ENCODE data around the gene TBL1XR1. TPM values are rescaled to one million over a fixed set of nuclear protein-coding genes. Genes with fewer than 3 reads are reported as not detected.

TBL1XR1 gene
- total and polyA plus RNA-seq, 2 of the 13 experiments (the other 11 are each of a cell fraction or from before 2014, with no cell fraction given): 57.7 to 62.5 TPM

- TF ChIP-seq ZC3H4 (CRISPR knock-in tag; IDR thresholded peaks at IDR 0.05; ENCODE audit: borderline replicate concordance) (no peak), SRSF4 (IDR thresholded peaks at IDR 0.05; ENCODE audit: low read depth, low read length, poor library complexity, severe bottlenecking) (no peak)
- TF ChIP-seq, protein P1, sequence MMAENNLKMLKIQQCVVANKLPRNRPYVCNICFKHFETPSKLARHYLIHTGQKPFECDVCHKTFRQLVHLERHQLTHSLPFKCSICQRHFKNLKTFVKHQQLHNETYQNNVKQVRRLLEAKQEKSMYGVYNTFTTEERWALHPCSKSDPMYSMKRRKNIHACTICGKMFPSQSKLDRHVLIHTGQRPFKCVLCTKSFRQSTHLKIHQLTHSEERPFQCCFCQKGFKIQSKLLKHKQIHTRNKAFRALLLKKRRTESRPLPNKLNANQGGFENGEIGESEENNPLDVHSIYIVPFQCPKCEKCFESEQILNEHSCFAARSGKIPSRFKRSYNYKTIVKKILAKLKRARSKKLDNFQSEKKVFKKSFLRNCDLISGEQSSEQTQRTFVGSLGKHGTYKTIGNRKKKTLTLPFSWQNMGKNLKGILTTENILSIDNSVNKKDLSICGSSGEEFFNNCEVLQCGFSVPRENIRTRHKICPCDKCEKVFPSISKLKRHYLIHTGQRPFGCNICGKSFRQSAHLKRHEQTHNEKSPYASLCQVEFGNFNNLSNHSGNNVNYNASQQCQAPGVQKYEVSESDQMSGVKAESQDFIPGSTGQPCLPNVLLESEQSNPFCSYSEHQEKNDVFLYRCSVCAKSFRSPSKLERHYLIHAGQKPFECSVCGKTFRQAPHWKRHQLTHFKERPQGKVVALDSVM (CRISPR knock-in tag; IDR thresholded peaks at IDR 0.05): no peak
- TF ChIP-seq, protein P2, sequence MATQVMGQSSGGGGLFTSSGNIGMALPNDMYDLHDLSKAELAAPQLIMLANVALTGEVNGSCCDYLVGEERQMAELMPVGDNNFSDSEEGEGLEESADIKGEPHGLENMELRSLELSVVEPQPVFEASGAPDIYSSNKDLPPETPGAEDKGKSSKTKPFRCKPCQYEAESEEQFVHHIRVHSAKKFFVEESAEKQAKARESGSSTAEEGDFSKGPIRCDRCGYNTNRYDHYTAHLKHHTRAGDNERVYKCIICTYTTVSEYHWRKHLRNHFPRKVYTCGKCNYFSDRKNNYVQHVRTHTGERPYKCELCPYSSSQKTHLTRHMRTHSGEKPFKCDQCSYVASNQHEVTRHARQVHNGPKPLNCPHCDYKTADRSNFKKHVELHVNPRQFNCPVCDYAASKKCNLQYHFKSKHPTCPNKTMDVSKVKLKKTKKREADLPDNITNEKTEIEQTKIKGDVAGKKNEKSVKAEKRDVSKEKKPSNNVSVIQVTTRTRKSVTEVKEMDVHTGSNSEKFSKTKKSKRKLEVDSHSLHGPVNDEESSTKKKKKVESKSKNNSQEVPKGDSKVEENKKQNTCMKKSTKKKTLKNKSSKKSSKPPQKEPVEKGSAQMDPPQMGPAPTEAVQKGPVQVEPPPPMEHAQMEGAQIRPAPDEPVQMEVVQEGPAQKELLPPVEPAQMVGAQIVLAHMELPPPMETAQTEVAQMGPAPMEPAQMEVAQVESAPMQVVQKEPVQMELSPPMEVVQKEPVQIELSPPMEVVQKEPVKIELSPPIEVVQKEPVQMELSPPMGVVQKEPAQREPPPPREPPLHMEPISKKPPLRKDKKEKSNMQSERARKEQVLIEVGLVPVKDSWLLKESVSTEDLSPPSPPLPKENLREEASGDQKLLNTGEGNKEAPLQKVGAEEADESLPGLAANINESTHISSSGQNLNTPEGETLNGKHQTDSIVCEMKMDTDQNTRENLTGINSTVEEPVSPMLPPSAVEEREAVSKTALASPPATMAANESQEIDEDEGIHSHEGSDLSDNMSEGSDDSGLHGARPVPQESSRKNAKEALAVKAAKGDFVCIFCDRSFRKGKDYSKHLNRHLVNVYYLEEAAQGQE (IDR thresholded peaks at IDR 0.05; ENCODE audit: borderline replicate concordance in 1 of 2, low read depth in 1 of 2, low read length in 2 of 2): no peak
Measured at GRCh38 chr3:177069514-177070329, 127.6 kb downstream of the TBL1XR1 start (continued).

- no peak overlapping the region for H3K27ac ChIP-seq (ENCODE audit: extremely low read length, insufficient read depth, low read length)
- POLR2A ChIA-PET: no interaction called here
- H2AFZ ChIP-seq (ENCODE audit: low read length): no peak overlapping the region
- in situ Hi-C loops (cut with HindIII; ENCODE audit: extremely low pct_ligation_motif_present, low pct_unique_long_range_greater_than_20kb): no loop called here
- H3K4me2 ChIP-seq (ENCODE audit: low read depth, low read length): no peak overlapping the region
- intact Hi-C loops (cut with micrococcal nuclease; ENCODE audit: unreplicated experiment): no loop called here
- ATAC-seq: no peak
- BruUV-seq (replicated peaks): no TSS peak
- no peaks in the 10 kb centered on the region for H3K9me3 ChIP-seq (ENCODE audit: low read length)
- no peaks in the 10 kb centered on the region; a peak in 1 of 5 replicates for H3K27me3 ChIP-seq (ENCODE audit: control insufficient read depth in 1 of 2, insufficient read depth in 2 of 2, low read length in 2 of 2)
- peaks cover 81% of the 10 kb centered on the region for H3K79me2 ChIP-seq (ENCODE audit: insufficient read depth, low read length)
- FAIRE-seq: no peak
- peaks cover 15% of the 10 kb centered on the region for H4K20me1 ChIP-seq (ENCODE audit: insufficient read depth, low read length)
- no peak overlapping the region for H3K4me3 ChIP-seq (replicated peaks in 1 of 3; ENCODE audit: insufficient read depth in 1 of 3, low read depth in 2 of 3, low read length in 3 of 3)
- CTCF ChIA-PET (ENCODE audit: low intra/inter-chr PET ratio, low total read pairs): no interaction called here
- no peaks in the 10 kb centered on the region; a peak in 2 of 5 replicates for H3K36me3 ChIP-seq (replicated peaks in 1 of 2; ENCODE audit: control insufficient read depth in 1 of 2, insufficient read depth in 2 of 2, low read length in 2 of 2)
- WGBS (ENCODE audit: low lambda C conversion rate): 94% methylated on average over 3 of the region's 3 CpGs
- no peak for DNase-seq (ENCODE audit: low spot score)
- H3K9ac ChIP-seq (ENCODE audit: insufficient read depth, low read depth, low read length): no peak overlapping the region
- no peaks in the 10 kb centered on the region for H3K4me1 ChIP-seq (ENCODE audit: insufficient read depth, low read length)
- TF ChIP-seq ZNF709 (CRISPR knock-in tag; IDR thresholded peaks at IDR 0.05) (no peak), ZC3H13 (CRISPR knock-in tag; IDR thresholded peaks at IDR 0.05) (no peak), ZNF543 (CRISPR knock-in tag; IDR thresholded peaks at IDR 0.05) (no peak), RBM22 (optimal IDR thresholded peaks at IDR 0.05; ENCODE audit: low read length) (no peak), ZSCAN5A (CRISPR knock-in tag; IDR thresholded peaks at IDR 0.05; ENCODE audit: borderline replicate concordance) (no peak), TOE1 (CRISPR knock-in tag; IDR thresholded peaks at IDR 0.05) (no peak), FOXO1 (CRISPR knock-in tag; IDR thresholded peaks at IDR 0.05) (no peak)
- TF ChIP-seq, protein P3, sequence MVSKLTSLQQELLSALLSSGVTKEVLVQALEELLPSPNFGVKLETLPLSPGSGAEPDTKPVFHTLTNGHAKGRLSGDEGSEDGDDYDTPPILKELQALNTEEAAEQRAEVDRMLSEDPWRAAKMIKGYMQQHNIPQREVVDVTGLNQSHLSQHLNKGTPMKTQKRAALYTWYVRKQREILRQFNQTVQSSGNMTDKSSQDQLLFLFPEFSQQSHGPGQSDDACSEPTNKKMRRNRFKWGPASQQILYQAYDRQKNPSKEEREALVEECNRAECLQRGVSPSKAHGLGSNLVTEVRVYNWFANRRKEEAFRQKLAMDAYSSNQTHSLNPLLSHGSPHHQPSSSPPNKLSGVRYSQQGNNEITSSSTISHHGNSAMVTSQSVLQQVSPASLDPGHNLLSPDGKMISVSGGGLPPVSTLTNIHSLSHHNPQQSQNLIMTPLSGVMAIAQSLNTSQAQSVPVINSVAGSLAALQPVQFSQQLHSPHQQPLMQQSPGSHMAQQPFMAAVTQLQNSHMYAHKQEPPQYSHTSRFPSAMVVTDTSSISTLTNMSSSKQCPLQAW (CRISPR knock-in tag; IDR thresholded peaks at IDR 0.05): no peak
Measured at GRCh38 chr3:177068967-177069366, 128.3 kb downstream of the TBL1XR1 start.
